Fibroblast of peridontal ligament (primary cell): ENCODE results near the gene FOLR2.
A peak's percentile ranks its signal among the peaks of the same experiment; 100 is the strongest.
"Not testable (repeated sequence)": the region's sequence is repeated elsewhere in the genome, so short reads cannot be mapped to it uniquely, and the experiment has no call there.

Experiments
- DNase-seq: peaks from one replicate; pipeline ENCODE4 v3.0.0-alpha.2; 2010; ENCODE audit errors: extremely low read depth

FOLR2 gene

GRCh38 chr11:72216638-72217037 is at the start of gene FOLR2:
FOLR2 (plus strand) TSS chr11:72216794; CDS start chr11:72218585, 1,791 bp downstream.
- DNase-seq, result no peak

- not testable (repeated sequence) for DNase-seq
These were observed 47.5 kb upstream of the FOLR2 start for GRCh38 chr11:72169046-72169555.

GRCh38 chr11:72169754-72170153 is 46.8 kb upstream of the FOLR2 start:
- not testable (repeated sequence) for DNase-seq

GRCh38 chr11:72172043-72172442 is 44.6 kb upstream of the FOLR2 start:
- DNase-seq, result not testable (repeated sequence)

- DNase-seq, result no peak
These were observed 43.3 kb upstream of the FOLR2 start for GRCh38 chr11:72173291-72173690.

- no peak for DNase-seq
These were observed 42.1 kb upstream of the FOLR2 start for GRCh38 chr11:72174302-72175070.

- DNase-seq, result no peak
These were observed 38.9 kb upstream of the FOLR2 start for GRCh38 chr11:72177656-72178055.

GRCh38 chr11:72179049-72179803 is 37.4 kb upstream of the FOLR2 start:
- DNase-seq, result no peak

- DNase-seq, result peak; percentile 25
These were observed 36.7 kb upstream of the FOLR2 start for GRCh38 chr11:72179804-72180396.

GRCh38 chr11:72180892-72181552 is 35.6 kb upstream of the FOLR2 start:
- DNase-seq, result not testable (repeated sequence)

GRCh38 chr11:72181553-72181958 is 35.0 kb upstream of the FOLR2 start:
- DNase-seq, result not testable (repeated sequence)

- no peak for DNase-seq
These were observed 28.3 kb upstream of the FOLR2 start for GRCh38 chr11:72188267-72188666.

- DNase-seq, result peak; percentile 58
These were observed 26.9 kb upstream of the FOLR2 start for GRCh38 chr11:72189455-72190250.

GRCh38 chr11:72190631-72191071 is 25.9 kb upstream of the FOLR2 start:
- no peak for DNase-seq

GRCh38 chr11:72191961-72192381 is 24.6 kb upstream of the FOLR2 start, which contains the start of gene FOLR1:
FOLR1 (plus strand) TSS chr11:72192140; CDS start chr11:72192174, 34 bp downstream.
- DNase-seq, result no peak

- DNase-seq, result no peak
These were observed 20.9 kb upstream of the FOLR2 start for GRCh38 chr11:72195518-72196270.

- not testable (repeated sequence) for DNase-seq
These were observed 15.1 kb upstream of the FOLR2 start for GRCh38 chr11:72201445-72201844.

- DNase-seq, result no peak
These were observed 14.0 kb upstream of the FOLR2 start for GRCh38 chr11:72202571-72202970.

- no peak for DNase-seq
These were observed 13.4 kb upstream of the FOLR2 start for GRCh38 chr11:72203163-72203562.

GRCh38 chr11:72204886-72205285 is 11.7 kb upstream of the FOLR2 start:
- no peak for DNase-seq
